Measurements from ENCODE around the gene NANOS2. TPM values are rescaled to one million over a fixed set of nuclear protein-coding genes. Genes with fewer than 3 reads are reported as not detected.

Gene NANOS2
- total RNA-seq, 2 donors from 2014 or later: not detected

GRCh38 chr19:45958320-45958719 lies 43.7 kb upstream of the NANOS2 start:
- Histone ChIP-seq H3K36me3 (no peaks in the 10 kb centered on the region), H3K9ac (ENCODE audit: low read depth in 2 of 2, low read length in 2 of 2) (no peak overlapping the region), H3K27ac (no peak overlapping the region), H3K9me3 (no peaks in the 10 kb centered on the region), H3K4me1 (no peaks in the 10 kb centered on the region), H3K27me3 (peaks cover 2% of the 10 kb centered on the region), H3K4me3 (no peak overlapping the region)
- TF ChIP-seq CTCF (IDR thresholded peaks at IDR 0.05): no peak
- DNase-seq: no peak
- intact Hi-C loops (cut with DNase I): no loop called here

- H3K36me3 ChIP-seq: no peaks in the 10 kb centered on the region
- no peak overlapping the region for H3K27ac ChIP-seq
- H3K27me3 ChIP-seq: peaks cover 9% of the 10 kb centered on the region
- H3K9ac ChIP-seq (ENCODE audit: low read depth in 2 of 2, low read length in 2 of 2): no peak overlapping the region
- no peaks in the 10 kb centered on the region for H3K4me1 ChIP-seq
- DNase-seq: no peak
- no peak overlapping the region for H3K4me3 ChIP-seq
- no peak for TF ChIP-seq CTCF (IDR thresholded peaks at IDR 0.05)
- intact Hi-C loops (cut with DNase I): no loop called here
- H3K9me3 ChIP-seq: no peaks in the 10 kb centered on the region
Observed at GRCh38 chr19:45955905-45956608, 41.5 kb upstream of the NANOS2 start.

- Histone ChIP-seq H3K9ac (ENCODE audit: low read depth in 2 of 2, low read length in 2 of 2) (no peak overlapping the region), H3K4me1 (no peaks in the 10 kb centered on the region), H3K9me3 (no peaks in the 10 kb centered on the region), H3K27me3 (peaks cover 9% of the 10 kb centered on the region), H3K36me3 (no peaks in the 10 kb centered on the region), H3K27ac (no peak overlapping the region), H3K4me3 (no peak overlapping the region)
- no peak for TF ChIP-seq CTCF (IDR thresholded peaks at IDR 0.05)
- intact Hi-C loops (cut with DNase I): no loop called here
- DNase-seq: no peak
Observed at GRCh38 chr19:45954156-45954555, 39.6 kb upstream of the NANOS2 start.

- Histone ChIP-seq H3K9me3 (no peaks in the 10 kb centered on the region), H3K27ac (no peak overlapping the region), H3K4me3 (no peak overlapping the region), H3K9ac (ENCODE audit: low read depth in 2 of 2, low read length in 2 of 2) (no peak overlapping the region), H3K36me3 (no peaks in the 10 kb centered on the region), H3K27me3 (peaks cover 9% of the 10 kb centered on the region), H3K4me1 (no peaks in the 10 kb centered on the region)
- DNase-seq: no peak
- TF ChIP-seq CTCF (IDR thresholded peaks at IDR 0.05): no peak
- intact Hi-C loops (cut with DNase I): no loop called here
Observed at GRCh38 chr19:45953676-45954075, 39.1 kb upstream of the NANOS2 start.

GRCh38 chr19:45952686-45953505 lies 38.3 kb upstream of the NANOS2 start:
- no peak for TF ChIP-seq CTCF (IDR thresholded peaks at IDR 0.05)
- Histone ChIP-seq H3K36me3 (no peaks in the 10 kb centered on the region), H3K4me3 (no peak overlapping the region), H3K27ac (no peak overlapping the region), H3K9me3 (no peaks in the 10 kb centered on the region), H3K4me1 (no peaks in the 10 kb centered on the region), H3K27me3 (peaks cover 9% of the 10 kb centered on the region), H3K9ac (ENCODE audit: low read depth in 2 of 2, low read length in 2 of 2) (no peak overlapping the region)
- intact Hi-C loops (cut with DNase I): no loop called here
- peak; percentile 39 for DNase-seq

Data from colonic mucosa (tissue), 4 donors.